Gastrocnemius medialis (tissue), 4 donors: Measurements from ENCODE around the gene CRIP3. TPM values are rescaled to one million over a fixed set of nuclear protein-coding genes. Genes with fewer than 3 reads are reported as not detected.

Source experiments
- ATAC-seq, 2 donors: fragments of 150-250 bp; one replicate each; pipeline ENCODE4 v1.9.1; 2016
- DNase-seq, 2 donors: peaks; one replicate each; pipeline ENCODE4 v3.0.0-alpha.2; 2019
- H3K27ac ChIP-seq, 4 donors: fragments of 200-600 bp; sonication (generic); 1 replicate in 1 of 4; 2 replicates in 3 of 4; pipeline ENCODE4 v1.5.1; 2016 to 2018; ENCODE audit warnings: mild to moderate bottlenecking in 2 of 4, moderate library complexity in 1 of 4
- H3K27me3 ChIP-seq, 3 donors: fragments of 200-600 bp; sonication (generic) in 2 of 3; 1 replicate in 1 of 3; 2 replicates in 2 of 3; pipeline versions ENCODE4 v1.5.1 to v1.6.0; 2016 to 2019; ENCODE audit warnings: mild to moderate bottlenecking in 1 of 3, moderate library complexity in 1 of 3
- H3K36me3 ChIP-seq, 2 donors: fragments of 200-600 bp; sonication (generic) in 1 of 2; one replicate each; pipeline ENCODE4 v1.5.1; 2017 to 2018
- H3K4me1 ChIP-seq, 2 donors: fragments of 200-600 bp; sonication (generic) in 1 of 2; one replicate each; pipeline ENCODE4 v1.5.1; 2016 to 2017; ENCODE audit warnings: mild to moderate bottlenecking in 2 of 2
- H3K4me3 ChIP-seq, 4 donors: fragments of 200-600 bp; sonication (generic) in 3 of 4; 1 replicate in 1 of 4; 2 replicates in 3 of 4; pipeline ENCODE4 v1.5.1; 2016 to 2019; ENCODE audit warnings: mild to moderate bottlenecking in 2 of 4
- H3K9me3 ChIP-seq, 3 donors: fragments of 200-600 bp; sonication (generic) in 2 of 3; 1 replicate in 1 of 3; 2 replicates in 2 of 3; pipeline ENCODE4 v1.5.1; 2016 to 2019
- POLR2A ChIP-seq, 2 donors: fragments of 450-650 bp; IDR thresholded peaks; one replicate each; pipeline ENCODE4 v1.6.1; 2017; ENCODE audit warnings: antibody characterized with exemption in 2 of 2, mild to moderate bottlenecking in 2 of 2, moderate library complexity in 2 of 2
- in situ Hi-C, 4 donors: fragments of 200-750 bp; cut with MboI; loops; one replicate each; pipeline versions ENCODE4 v1.15.0 to v1.8.0; 2017; ENCODE audit warnings: low sequenced_read_pairs in 4 of 4
- intact Hi-C: fragments of 100-400 bp; cut with DNase I; formaldehyde crosslinking; loops from one replicate; pipeline ENCODE4 v1.15.1; 2023; ENCODE audit warnings: low total_unique reads
- total RNA-seq, 4 donors: library from RNA; depleted of rRNA; stranded (reverse); fragments of >200 nt; gene quantifications; one replicate each; pipeline versions ENCODE4 v1.1.0 to v1.2.3, GENCODE V29; 2016
- TF ChIP-seq, protein P1 (sequence below), 5 experiments: fragments of 450-650 bp in 3 of 5; fragments of 200-600 bp in 2 of 5; sonication (generic) in 2 of 5; IDR thresholded peaks in 4 of 5; conservative IDR thresholded peaks in 1 of 5; 1 replicate in 4 of 5; 2 replicates in 1 of 5; pipeline ENCODE4 v1.5.1; 2016 to 2019; ENCODE audit warnings: antibody characterized with exemption in 5 of 5, mild to moderate bottlenecking in 3 of 5, moderate library complexity in 3 of 5

Gene CRIP3
- total RNA-seq, 4 donors from 2014 or later = 0.68 TPM; not detected in 3

DNA sequence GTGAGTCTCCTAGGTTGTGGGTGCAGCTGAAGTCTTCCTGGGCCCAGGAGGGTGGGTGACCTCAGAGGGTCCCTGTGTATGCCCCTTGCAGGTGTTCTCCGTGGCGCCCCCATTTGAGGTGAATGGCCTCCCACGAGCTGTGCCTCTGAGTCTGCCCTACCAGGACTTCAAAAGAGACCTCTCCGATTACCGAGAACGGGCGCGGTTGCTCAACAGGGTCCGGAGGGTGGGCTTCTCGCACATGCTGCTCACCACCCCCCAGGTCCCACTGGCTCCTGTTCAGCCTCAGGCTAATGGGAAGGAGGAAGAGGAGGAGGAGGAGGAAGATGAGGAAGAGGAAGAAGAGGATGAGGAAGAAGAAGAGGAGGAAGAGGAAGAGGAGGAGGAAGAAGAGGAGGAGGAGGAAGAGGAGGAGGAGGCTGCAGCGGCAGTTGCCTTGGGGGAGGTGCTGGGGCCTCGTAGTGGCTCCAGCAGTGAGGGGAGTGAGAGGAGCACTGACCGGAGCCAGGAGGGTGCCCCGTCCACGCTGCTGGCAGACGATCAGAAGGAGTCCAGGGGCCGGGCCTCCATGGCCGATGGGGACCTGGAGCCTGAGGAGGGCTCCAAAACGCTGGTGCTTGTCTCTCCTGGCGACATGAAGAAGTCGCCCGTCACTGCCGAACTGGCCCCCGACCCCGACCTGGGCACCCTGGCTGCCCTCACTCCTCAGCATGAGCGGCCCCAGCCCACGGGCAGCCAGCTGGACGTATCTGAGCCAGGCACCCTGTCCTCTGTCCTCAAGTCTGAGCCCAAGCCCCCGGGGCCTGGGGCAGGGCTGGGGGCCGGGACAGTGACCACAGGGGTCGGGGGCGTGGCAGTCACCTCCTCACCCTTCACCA, 25.8 kb downstream of the CRIP3 start:
- H3K4me3 ChIP-seq = no peak overlapping the region
- H3K27me3 ChIP-seq = peaks cover 0 to 13% (median 7%) of the 10 kb centered on the region in 3 donors
- H3K27ac ChIP-seq = no peak overlapping the region
- no peak for ATAC-seq
- H3K4me1 ChIP-seq = no peaks in the 10 kb centered on the region
- H3K36me3 ChIP-seq = no peaks in the 10 kb centered on the region
- H3K9me3 ChIP-seq = no peaks in the 10 kb centered on the region
- TF ChIP-seq POLR2A (IDR thresholded peaks at IDR 0.05) = no peak
- intact Hi-C loops = no loop called here
- in situ Hi-C loops = no loop called here
- no peak for DNase-seq

DNA sequence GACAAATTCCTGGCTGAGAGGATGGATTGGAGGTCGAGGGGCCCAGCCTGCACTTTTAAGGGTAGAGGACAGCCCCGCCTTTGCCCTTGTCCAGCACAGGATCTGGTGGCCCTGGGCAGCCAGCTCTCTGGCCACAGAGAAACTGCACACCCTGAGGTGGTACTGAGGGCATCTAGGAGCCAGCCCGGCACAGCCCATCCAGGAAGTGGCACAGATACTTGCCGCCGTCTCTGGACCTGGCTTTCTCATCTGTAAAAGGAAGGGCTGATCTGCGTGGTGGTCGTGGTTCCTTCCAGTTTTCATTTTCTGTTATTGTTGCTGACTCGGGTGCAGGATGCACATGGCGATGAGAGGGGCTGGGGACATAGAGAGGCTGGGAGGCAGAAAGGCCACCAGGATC, 26.6 kb downstream of the CRIP3 start:
- no peak for DNase-seq
- ATAC-seq = no peak
- TF ChIP-seq POLR2A (IDR thresholded peaks at IDR 0.05) = no peak
- TF ChIP-seq, protein P1, sequence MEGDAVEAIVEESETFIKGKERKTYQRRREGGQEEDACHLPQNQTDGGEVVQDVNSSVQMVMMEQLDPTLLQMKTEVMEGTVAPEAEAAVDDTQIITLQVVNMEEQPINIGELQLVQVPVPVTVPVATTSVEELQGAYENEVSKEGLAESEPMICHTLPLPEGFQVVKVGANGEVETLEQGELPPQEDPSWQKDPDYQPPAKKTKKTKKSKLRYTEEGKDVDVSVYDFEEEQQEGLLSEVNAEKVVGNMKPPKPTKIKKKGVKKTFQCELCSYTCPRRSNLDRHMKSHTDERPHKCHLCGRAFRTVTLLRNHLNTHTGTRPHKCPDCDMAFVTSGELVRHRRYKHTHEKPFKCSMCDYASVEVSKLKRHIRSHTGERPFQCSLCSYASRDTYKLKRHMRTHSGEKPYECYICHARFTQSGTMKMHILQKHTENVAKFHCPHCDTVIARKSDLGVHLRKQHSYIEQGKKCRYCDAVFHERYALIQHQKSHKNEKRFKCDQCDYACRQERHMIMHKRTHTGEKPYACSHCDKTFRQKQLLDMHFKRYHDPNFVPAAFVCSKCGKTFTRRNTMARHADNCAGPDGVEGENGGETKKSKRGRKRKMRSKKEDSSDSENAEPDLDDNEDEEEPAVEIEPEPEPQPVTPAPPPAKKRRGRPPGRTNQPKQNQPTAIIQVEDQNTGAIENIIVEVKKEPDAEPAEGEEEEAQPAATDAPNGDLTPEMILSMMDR (IDR thresholded peaks at IDR 0.05 in 4 of 5, conservative IDR thresholded peaks at IDR 0.05 in 1 of 5) = no peak
- no peaks in the 10 kb centered on the region for H3K9me3 ChIP-seq
- H3K4me1 ChIP-seq = no peaks in the 10 kb centered on the region
- H3K36me3 ChIP-seq = no peaks in the 10 kb centered on the region
- intact Hi-C loops (no loop called here), in situ Hi-C loops (no loop called here)
- H3K4me3 ChIP-seq = no peak overlapping the region
- H3K27ac ChIP-seq = no peak overlapping the region
- peaks cover 0 to 13% (median 7%) of the 10 kb centered on the region in 3 donors for H3K27me3 ChIP-seq

DNA sequence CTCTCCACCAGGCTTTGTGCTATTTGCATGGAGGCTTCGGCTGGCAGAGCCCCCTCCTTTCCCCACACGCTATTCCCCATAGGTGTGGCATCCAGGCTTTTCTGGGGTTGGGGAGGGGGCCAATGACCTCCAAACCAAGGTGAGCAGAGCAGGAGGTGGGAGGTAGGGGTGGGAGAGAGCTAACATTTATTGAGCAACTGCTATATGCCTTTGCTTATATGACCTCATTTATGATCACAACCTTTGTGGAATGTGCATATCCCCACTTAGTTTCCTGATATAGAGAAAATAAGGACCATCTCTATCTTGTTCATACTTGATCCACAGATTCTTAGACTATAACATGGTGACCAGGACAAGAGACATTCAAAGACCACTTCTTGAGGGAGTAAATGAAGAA, 28.4 kb downstream of the CRIP3 start:
- ATAC-seq (no peak), DNase-seq (no peak)
- Histone ChIP-seq H3K4me3 (no peak overlapping the region), H3K27me3 (peaks cover 11 to 31% (median 16%) of the 10 kb centered on the region in 3 donors), H3K9me3 (no peaks in the 10 kb centered on the region), H3K27ac (no peak overlapping the region), H3K36me3 (no peaks in the 10 kb centered on the region), H3K4me1 (peaks cover 0 to 4% of the 10 kb centered on the region in 2 donors)
- TF ChIP-seq, protein P1 (IDR thresholded peaks at IDR 0.05 in 4 of 5, conservative IDR thresholded peaks at IDR 0.05 in 1 of 5) = no peak
- no peak for TF ChIP-seq POLR2A (IDR thresholded peaks at IDR 0.05)
- intact Hi-C loops (no loop called here), in situ Hi-C loops (no loop called here)

DNA sequence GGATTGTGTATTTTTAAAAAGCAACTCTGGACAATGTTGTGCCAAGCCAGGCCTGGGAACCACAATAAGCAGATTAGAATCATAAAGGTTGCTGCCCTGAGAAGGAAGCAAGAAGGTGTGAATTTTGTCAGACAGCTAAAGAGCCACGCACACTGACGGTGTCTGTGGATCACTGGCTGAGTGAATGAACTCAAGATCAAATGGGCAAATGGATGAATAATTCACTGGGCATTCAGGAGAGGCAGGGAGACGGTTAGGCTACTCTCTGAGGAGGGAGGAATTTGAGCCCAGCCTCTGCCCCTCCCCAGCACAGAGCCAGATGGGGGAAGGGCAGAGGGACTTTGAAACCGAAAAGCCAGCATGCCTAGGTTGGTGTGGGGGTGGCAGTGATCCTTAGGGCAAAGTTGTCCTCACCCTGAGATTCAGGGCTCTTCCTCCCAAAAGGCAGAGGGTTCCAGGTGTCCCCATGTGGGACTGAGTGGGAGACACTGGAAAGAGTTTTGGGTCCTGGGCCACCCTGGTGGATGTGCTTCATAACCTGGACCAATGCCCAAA, 30.0 kb downstream of the CRIP3 start:
- ATAC-seq = no peak

More for the DNA sequence above, 30.0 kb downstream of the CRIP3 start:
- Histone ChIP-seq H3K36me3 (no peaks in the 10 kb centered on the region), H3K9me3 (no peaks in the 10 kb centered on the region), H3K27me3 (peaks cover 21 to 37% (median 30%) of the 10 kb centered on the region in 3 donors), H3K27ac (no peak overlapping the region), H3K4me1 (peaks cover 0 to 5% of the 10 kb centered on the region in 2 donors), H3K4me3 (no peak overlapping the region)
- TF ChIP-seq, protein P1 (IDR thresholded peaks at IDR 0.05 in 4 of 5, conservative IDR thresholded peaks at IDR 0.05 in 1 of 5) = no peak
- no peak for TF ChIP-seq POLR2A (IDR thresholded peaks at IDR 0.05)
- in situ Hi-C loops (no loop called here), intact Hi-C loops (no loop called here)
- no peak for DNase-seq
